Fibroblast of skin of left quadriceps (primary cell): ENCODE results near the gene CARMIL1.

Experiments used
- DNase-seq, 2 experiments: peaks; one replicate each; pipeline ENCODE4 v3.0.0-alpha.2; 2013; ENCODE audit warnings: low read depth in 2 of 2

The CARMIL1 gene

DNA sequence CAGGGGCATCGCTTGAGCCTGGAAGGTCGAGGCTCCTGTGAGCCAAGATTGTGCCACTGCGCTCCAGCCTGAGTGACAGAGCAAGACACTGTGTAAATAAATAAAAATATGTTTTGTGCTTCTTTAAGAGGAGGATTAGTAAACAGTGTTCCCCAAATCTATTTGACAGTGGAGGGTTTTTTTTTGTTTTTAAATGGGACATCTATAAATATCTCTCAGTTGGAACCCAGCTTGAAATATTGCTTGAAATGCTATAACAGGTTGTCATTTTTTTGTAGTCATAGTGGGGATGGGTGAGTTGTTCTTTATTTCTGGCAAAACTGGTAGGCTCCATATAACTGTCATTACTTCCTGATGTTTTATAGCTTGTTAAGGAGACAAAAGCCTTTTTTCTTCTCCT, 54.3 kb downstream of the CARMIL1 start:
- DNase-seq: no peak

DNA sequence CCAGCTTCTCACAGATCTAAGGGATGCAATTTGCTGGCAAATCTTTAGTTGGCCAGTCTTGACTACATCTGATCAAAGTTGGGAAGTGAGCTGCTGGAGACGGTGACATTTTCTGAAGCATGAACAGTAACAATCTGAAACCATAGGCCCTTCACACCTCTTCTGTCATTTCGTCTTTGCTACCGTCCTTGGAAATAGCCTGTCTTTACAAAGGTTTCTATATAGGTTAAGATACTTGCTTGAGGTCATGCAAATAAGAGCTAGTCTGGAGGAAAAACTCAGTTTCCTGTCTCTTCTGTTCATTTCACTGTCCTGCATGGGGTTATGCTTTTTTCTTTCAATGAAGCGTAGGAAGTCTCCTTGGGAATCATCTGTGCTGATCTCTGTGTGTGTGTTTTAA, 55.6 kb downstream of the CARMIL1 start:
- no peak for DNase-seq

- DNase-seq: peak in 1 of 2 experiments; percentile 6
Measured at GRCh38 chr6:25336996-25337395, 57.8 kb downstream of the CARMIL1 start.

GRCh38 chr6:25337431-25337830, 58.3 kb downstream of the CARMIL1 start:
- DNase-seq: no peak

DNA sequence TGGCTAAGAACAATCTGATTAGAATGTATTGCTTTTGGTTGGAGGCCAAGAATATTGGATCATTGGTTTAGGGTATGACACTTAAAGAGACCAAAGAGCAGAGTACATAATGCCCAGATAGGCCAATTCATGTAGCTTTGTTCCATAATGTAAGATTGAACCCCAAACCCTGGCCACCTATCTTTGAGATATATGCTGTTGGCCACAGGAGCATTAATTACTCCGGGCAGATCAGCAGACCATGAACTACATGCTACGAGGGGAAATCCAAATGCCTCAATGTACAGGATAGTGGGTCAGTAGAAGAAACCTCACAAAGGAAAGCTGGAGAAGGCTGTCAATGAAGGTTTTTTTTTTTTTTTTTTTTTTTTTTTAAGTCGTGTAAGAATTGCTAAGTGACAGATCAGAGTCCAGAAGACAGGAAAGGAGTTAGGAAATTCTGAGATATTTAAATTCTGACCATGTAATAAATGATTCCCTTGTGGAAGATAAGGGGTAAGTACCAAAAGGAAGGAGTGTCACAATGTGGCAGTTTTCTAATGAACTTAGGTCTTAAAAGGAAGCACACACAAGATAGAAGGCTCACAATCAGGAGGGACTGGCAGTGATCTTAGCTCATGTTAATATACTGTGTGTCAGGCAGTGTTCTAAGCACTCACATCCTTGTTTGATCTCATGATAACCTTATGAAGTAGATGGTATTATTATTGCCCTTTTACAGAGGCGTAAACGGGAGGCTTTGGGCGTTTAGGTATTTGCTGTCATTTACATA, 61.4 kb downstream of the CARMIL1 start:
- DNase-seq: no peak

GRCh38 chr6:25341203-25341552, 62.0 kb downstream of the CARMIL1 start:
- no peak for DNase-seq

- no peak for DNase-seq
Measured at GRCh38 chr6:25341923-25342619, 62.9 kb downstream of the CARMIL1 start.

DNA sequence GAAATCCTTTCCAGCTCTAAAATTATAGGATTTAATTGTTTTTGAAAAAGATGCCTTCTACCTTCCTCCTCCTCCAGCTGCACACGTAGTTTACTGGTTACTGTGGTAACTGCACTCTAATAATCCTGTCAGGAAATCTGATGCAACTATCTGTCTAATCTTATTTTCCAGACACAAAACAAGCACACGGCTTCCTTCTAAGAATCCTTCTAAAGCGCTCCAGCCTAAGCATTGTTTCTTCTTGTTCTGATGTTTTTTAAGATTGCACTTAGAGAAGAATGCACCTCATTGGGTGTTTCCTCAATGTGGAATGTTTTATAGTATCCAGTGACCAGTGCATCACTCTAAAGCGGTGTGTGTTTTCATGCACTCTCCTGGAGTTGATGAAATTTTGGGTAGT, 63.6 kb downstream of the CARMIL1 start:
- peak in 1 of 2 experiments; percentile 16 for DNase-seq

- DNase-seq: no peak
Measured at GRCh38 chr6:25343984-25344383, 64.8 kb downstream of the CARMIL1 start.

DNA sequence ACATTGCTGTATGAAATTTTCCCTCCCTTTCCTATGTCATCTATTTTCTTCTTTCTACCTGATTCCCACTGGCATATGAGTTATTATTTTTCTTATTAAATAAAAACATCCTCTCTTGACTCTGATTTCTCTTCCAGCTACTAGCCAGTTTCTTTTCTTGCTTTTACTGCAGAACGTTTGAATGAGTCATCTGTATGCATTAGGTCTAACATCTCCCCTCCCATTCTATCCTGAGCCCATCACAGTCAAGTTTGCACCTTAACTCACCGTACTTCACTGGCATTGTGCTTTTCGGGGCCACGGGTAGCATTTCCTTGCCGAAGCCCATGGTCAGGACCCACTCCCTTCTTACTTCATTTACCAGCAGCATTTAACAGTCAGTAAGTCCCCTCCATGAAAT, 65.7 kb downstream of the CARMIL1 start:
- no peak for DNase-seq

DNA sequence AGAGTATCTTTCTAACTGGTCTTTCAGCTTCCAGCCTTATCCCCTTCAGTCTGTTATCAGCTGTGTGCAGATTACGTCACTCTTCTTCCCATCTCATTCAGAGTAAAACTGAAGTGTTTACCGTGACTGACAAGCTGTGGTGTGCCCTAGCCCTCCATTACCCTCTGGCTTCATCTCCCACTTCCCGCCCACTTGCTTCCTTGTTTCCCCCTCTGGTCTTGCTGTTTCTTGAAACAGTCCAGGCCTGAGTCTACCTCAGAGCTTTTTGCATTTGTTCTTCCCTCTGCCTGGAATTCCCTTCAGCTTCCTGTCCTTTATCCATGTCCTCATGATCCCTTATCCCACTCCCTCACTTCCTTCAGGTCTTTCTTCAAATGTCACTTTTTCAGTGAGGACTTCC, 66.9 kb downstream of the CARMIL1 start:
- no peak for DNase-seq

DNA sequence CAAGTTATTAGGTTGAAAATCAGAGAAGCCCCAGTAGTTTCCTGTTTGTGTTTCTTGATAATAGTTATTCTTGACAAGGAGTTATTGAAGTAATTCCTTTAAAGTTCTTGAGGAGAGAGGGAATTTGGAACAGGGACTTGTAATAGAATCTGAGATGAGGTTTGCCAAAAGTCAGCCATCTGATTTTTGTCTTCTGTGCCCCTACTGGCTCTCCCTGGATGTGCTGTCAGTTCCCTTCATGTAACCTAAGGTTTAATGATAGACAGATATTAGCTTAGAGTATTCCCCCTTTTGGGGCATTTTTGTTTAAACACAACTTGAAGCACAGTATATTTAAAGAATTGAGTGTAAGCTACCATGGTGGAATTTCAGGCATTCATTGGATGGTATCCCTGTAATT, 71.4 kb downstream of the CARMIL1 start:
- DNase-seq: no peak

GRCh38 chr6:25351485-25351884, 72.3 kb downstream of the CARMIL1 start:
- no peak for DNase-seq

- no peak for DNase-seq
Measured at GRCh38 chr6:25352285-25352684, 73.1 kb downstream of the CARMIL1 start.

DNA sequence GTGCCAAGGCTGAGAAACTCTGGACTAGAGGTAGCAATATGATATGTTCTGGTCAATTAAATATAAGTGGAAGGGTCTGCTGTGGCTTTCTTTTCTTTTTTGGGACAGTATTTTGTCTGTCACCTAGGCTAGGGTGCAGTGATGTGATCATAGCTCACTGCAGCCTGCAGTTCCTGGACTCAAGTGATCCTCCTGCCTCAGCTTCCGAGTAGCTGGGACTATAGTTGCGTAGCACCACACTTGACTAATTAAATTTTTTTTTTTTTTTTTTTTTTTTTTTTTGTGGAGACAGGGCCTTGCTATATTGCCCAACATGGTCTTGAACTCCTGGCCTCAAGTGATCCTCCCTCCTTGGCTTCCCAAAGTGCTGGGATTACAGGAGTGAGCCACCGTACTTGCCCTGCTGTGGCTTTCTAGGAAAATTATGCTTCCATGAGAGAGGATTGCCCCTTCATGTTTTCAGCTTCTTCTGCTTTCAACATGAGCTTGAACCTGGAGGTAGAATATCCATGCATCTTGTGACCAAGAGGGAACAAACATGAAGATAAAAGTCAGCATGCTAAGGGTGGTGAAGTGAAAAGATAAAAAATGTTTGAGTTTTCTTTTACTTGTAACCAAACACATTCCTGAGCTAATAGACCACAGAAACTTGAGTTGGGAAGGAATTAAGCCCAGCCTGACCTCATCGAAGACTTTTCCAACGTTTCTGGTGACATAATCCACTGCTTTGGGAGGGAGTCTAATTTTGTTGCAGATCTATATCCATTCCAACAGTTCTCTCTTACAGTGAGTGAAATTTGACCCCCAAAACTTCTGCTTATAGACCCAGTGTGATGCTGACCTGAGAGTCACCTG, 75.1 kb downstream of the CARMIL1 start:
- DNase-seq: peak; percentile 30 to 36

DNA sequence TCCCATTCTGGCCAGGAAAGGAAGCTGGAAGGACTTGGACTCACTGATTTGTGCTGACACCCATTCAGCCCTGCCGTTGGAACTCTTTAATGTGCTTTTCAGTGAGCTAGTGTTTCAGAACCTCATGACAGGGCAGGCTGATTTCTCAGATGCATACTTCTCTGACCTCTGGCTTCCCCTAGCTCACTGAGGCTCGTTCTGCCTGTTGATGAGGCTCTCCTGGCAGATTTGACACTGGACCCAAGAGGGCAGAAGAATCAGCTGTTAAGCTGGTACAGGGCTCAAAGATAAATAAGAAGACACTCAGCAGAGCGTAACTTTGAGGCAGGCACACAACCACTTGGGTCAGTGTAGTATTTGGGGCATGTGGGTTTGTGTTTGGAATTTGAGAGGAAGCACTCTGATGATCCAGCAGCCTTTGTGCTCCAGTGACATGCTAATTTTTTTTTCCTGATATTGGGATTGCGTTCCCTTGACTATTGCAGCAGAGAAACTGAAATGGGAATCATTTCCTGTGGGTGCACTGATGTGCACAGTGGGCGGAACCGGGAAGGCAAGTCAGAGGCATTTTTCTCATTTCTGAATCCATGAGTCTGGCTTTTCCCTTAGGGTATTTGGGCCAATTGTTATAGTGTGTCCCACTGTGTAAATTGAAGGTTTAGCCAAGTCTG, 80.2 kb downstream of the CARMIL1 start:
- DNase-seq: peak; percentile 62 to 64

GRCh38 chr6:25359891-25360290, 80.7 kb downstream of the CARMIL1 start:
- no peak for DNase-seq

- DNase-seq: peak; percentile 86 to 87
Measured at GRCh38 chr6:25360621-25361020, 81.4 kb downstream of the CARMIL1 start.

- DNase-seq: no peak
Measured at GRCh38 chr6:25363427-25363826, 84.3 kb downstream of the CARMIL1 start.

GRCh38 chr6:25365154-25365553, 86.0 kb downstream of the CARMIL1 start:
- no peak for DNase-seq

DNA sequence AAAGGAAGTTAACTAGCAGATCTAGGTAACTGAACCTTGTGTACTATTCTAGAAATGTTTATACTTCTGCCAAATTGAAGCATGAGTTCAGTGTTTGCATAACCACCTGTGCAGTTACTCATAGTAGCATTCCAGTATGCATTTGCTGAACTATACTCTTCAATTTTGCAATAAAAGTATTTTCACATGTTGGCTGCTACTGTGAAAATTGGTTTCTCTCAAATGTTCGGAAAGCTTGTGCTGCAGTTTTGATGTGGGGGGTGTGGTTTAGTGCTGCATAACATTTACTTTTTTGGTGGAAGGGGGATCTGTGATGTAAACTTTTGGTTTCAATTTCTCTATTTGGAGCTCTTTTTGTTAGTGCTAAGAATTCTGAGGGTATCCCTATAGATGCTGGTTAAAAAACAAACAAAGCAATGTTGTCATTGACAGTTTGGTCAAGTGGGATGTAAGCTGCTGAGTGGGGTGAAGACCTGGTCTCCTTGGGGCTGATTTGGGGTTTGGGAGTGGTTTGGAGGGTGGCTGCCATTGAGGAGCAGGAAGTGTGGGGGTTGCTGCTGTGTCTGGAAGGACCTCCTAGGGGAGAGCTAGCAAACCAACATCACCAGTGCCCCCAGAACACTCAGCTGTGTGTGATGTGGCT, 87.8 kb downstream of the CARMIL1 start:
- DNase-seq: no peak
